ENCODE data around the gene CLN6. TPM values are rescaled to one million over a fixed set of nuclear protein-coding genes. Genes with fewer than 3 reads are reported as not detected.

CLN6 gene
- total RNA-seq, 1 experiment from 2014 or later = 71.9 TPM

DNA sequence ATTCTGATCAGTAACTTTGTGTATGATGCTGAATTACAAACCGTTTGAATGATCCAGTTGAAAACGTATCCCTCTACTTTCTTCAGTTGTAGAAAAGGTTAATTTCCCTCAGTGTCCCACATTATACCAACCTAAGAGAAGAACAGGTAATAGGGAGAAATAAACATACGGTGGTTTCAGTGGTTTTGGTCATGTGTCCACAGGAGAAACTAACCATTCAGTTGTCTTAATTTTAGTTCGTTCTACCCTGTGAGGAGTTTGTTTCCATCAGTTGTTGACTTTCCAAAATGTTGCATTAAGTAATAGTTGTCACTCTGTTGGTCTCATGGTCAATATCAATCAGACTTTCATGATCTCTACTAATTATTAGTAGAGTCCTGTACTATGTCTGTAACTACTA is 39.5 kb downstream of the CLN6 start:
- Mint-ChIP-seq H3K4me1 (peaks cover 14 to 15% of the 10 kb centered on the region in 2 experiments), H3K27me3 (ENCODE audit: low read depth) (no peaks in the 10 kb centered on the region), H3K9me3 (no peaks in the 10 kb centered on the region), H3K36me3 (ENCODE audit: insufficient read depth in 1 of 3, low read depth in 3 of 3) (peaks cover 17 to 48% (median 37%) of the 10 kb centered on the region in 3 experiments; a peak in 6 of 7 replicates), H3K4me3 (no peak overlapping the region), H3K27ac (peak overlapping the region in 1 of 3 experiments; percentile 79; a peak in 1 of 7 replicates)
- Histone ChIP-seq H2AK5ac (ENCODE audit: insufficient read length, low read length) (no peak overlapping the region), H4K8ac (replicated peaks; ENCODE audit: insufficient read length, low read depth, low read length) (no peak overlapping the region), H3K14ac (ENCODE audit: insufficient read depth, low read length) (no peak overlapping the region), H3K23me2 (ENCODE audit: insufficient read length, low read depth, low read length, poor library complexity, severe bottlenecking) (no peaks in the 10 kb centered on the region), H2BK5ac (ENCODE audit: insufficient read length, low read length) (no peak overlapping the region), H2BK20ac (ENCODE audit: low read depth, low read length, poor library complexity, severe bottlenecking) (no peak overlapping the region), H3K27me3 (ENCODE audit: insufficient read depth, low read length) (no peaks in the 10 kb centered on the region), H3K79me2 (ENCODE audit: insufficient read depth, low read length) (no peaks in the 10 kb centered on the region), H3K56ac (ENCODE audit: insufficient read length, low read depth, low read length) (no peak overlapping the region), H3K79me1 (ENCODE audit: insufficient read depth, low read depth, low read length, poor library complexity, severe bottlenecking) (no peaks in the 10 kb centered on the region), H2BK15ac (ENCODE audit: low read depth, low read length) (no peak overlapping the region), H2AFZ (ENCODE audit: low read length) (no peak overlapping the region), H3K4me2 (ENCODE audit: insufficient read depth, insufficient read length, low read length) (no peak overlapping the region), H3T11ph (ENCODE audit: low read length) (no peak overlapping the region), H3K27ac (ENCODE audit: insufficient read length, low read depth, low read length) (no peak overlapping the region), H3K4me1 (ENCODE audit: insufficient read depth, low read length) (no peaks in the 10 kb centered on the region; the same call in 1 of the 2 replicates), H2BK12ac (ENCODE audit: insufficient read length, low read depth, low read length) (no peak overlapping the region), H3K9me3 (ENCODE audit: control insufficient read depth, low read depth, low read length) (no peaks in the 10 kb centered on the region), H3K23ac (ENCODE audit: insufficient read length, low read depth, low read length) (no peak overlapping the region), H4K5ac (ENCODE audit: insufficient read length, low read depth, low read length) (no peak overlapping the region), H4K20me1 (ENCODE audit: control insufficient read depth, insufficient read depth, insufficient read length) (no peaks in the 10 kb centered on the region), H4K91ac (ENCODE audit: insufficient read length, low read depth, low read length) (no peak overlapping the region), H2BK120ac (ENCODE audit: low read depth, low read length, poor library complexity, severe bottlenecking) (no peak overlapping the region), H3K18ac (ENCODE audit: insufficient read length, low read depth, low read length) (no peak overlapping the region), H3K9ac (ENCODE audit: extremely low read depth, insufficient read length, low read length) (no peak overlapping the region), H3K4ac (ENCODE audit: low read depth, low read length) (no peak overlapping the region)
- DNase-seq = no peak
- TF ChIP-seq, protein P1, sequence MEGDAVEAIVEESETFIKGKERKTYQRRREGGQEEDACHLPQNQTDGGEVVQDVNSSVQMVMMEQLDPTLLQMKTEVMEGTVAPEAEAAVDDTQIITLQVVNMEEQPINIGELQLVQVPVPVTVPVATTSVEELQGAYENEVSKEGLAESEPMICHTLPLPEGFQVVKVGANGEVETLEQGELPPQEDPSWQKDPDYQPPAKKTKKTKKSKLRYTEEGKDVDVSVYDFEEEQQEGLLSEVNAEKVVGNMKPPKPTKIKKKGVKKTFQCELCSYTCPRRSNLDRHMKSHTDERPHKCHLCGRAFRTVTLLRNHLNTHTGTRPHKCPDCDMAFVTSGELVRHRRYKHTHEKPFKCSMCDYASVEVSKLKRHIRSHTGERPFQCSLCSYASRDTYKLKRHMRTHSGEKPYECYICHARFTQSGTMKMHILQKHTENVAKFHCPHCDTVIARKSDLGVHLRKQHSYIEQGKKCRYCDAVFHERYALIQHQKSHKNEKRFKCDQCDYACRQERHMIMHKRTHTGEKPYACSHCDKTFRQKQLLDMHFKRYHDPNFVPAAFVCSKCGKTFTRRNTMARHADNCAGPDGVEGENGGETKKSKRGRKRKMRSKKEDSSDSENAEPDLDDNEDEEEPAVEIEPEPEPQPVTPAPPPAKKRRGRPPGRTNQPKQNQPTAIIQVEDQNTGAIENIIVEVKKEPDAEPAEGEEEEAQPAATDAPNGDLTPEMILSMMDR (conservative IDR thresholded peaks at IDR 0.05) = no peak
- WGBS (ENCODE audit: extremely low coverage, insufficient read length, low lambda C conversion rate) = no CpG with 5 or more reads among the region's 4 CpGs

All from H9 (cell line).